ENCODE results near the gene WBP1.
"Not testable (repeated sequence)": the region's sequence is repeated elsewhere in the genome, so short reads cannot be mapped to it uniquely, and the experiment has no call there.

WBP1 gene

DNA sequence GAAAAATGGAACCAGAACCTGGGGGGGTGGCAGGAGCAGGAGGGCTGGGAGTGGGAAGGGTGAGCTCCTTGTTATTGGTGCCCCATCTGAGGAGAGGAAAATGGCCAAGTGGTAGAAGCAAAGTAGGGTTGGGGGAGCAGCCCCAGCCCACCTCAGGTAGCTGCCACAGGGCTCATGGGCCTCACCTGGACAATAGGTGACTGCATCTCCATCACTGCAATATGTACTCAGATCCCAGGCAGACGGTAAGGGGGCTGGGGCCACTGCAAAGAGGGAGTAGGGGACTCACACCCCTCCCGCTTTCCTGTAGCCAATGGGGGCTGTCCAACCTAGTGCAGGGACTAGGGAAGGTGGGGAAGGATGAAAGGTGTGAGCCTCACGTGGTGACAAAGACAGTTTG is 41.0 kb upstream of the WBP1 start:
- TF ChIP-seq, protein P1, sequence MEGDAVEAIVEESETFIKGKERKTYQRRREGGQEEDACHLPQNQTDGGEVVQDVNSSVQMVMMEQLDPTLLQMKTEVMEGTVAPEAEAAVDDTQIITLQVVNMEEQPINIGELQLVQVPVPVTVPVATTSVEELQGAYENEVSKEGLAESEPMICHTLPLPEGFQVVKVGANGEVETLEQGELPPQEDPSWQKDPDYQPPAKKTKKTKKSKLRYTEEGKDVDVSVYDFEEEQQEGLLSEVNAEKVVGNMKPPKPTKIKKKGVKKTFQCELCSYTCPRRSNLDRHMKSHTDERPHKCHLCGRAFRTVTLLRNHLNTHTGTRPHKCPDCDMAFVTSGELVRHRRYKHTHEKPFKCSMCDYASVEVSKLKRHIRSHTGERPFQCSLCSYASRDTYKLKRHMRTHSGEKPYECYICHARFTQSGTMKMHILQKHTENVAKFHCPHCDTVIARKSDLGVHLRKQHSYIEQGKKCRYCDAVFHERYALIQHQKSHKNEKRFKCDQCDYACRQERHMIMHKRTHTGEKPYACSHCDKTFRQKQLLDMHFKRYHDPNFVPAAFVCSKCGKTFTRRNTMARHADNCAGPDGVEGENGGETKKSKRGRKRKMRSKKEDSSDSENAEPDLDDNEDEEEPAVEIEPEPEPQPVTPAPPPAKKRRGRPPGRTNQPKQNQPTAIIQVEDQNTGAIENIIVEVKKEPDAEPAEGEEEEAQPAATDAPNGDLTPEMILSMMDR (IDR thresholded peaks at IDR 0.05; ENCODE audit: low read depth, low read length): no peak
- H3K4me3 ChIP-seq (ENCODE audit: low read depth, low read length): no peak overlapping the region

DNA sequence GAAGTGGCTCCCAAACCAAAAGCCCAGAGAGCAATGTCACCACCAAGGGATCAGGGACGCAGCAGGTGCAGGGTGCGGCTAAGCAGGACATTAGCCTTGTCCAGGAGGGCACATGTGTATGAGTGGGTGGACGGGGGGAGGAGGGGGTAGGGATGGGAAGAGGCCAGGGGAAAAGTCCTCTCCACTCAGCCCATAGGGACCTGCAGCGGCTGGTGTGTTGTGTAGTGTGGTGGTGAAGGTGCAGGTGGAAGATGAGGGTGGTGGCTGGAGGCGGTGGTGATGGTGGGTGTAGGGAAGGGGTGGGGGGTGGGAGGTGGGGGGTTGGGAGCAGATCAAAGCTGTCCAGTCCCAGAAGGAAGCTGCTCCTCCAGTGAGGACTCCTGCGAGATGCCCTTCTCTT is 40.5 kb upstream of the WBP1 start:
- no peak overlapping the region for H3K4me3 ChIP-seq (ENCODE audit: low read depth, low read length)
- TF ChIP-seq, protein P1 (IDR thresholded peaks at IDR 0.05; ENCODE audit: low read depth, low read length): no peak

DNA sequence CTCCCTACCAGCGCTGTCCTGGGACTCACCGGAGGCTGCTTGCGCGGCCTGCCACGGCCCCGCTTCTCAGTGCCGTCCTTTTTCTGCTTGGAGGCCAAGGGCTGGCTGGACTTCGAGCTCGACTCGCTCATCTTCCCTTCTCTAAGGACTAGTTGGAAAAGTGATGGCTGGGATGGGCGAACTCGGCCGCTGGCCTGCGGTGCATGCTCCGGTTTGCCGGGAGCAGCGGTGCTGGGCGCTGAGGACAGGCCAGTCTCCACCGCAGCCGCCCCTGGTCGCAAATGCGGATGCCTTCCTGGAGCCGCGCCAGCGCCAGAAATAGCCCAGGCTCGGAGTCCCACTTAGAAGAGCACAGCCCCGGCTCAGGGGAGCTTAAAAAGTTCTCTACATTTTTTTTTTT is 39.9 kb upstream of the WBP1 start:
- TF ChIP-seq, protein P1 (IDR thresholded peaks at IDR 0.05; ENCODE audit: low read depth, low read length): no peak
- no peak overlapping the region for H3K4me3 ChIP-seq (ENCODE audit: low read depth, low read length)

DNA sequence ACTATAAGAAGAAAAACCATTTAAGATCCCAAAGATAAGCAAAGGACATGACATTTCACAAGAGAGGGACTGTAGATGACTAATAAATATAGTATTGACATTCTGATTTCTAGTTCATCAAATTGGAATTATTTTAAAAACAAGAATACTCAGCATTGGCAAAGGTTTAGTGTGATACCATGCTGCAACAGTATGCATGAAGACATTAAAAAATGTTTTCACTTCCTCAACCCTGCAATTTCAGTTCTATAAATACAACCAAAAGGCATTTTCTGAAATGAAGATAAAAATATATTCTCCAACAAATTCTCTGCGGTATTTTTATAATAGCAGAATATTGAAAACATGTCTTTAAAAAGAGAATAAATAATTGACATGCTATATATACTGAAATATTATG is 38.9 kb upstream of the WBP1 start:
- TF ChIP-seq, protein P1 (IDR thresholded peaks at IDR 0.05; ENCODE audit: low read depth, low read length): no peak

DNA sequence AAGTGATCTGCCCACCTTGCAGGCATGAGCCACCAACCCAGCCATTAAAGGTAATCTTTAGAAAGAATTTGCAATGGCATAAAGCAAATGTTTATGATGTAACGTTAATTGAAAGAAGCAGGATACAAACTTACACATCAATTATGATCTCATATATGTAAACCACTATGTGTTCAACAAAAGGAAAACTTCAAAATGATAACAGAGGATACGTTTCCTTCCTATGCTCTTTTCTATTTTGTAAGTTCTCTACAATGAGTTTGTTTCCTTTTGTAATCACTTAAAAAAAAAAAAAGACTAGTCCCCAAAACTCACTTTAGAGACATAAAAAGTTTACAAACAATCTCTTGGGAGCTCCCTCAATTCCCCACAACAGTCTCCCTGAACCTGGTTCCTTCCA is 38.2 kb upstream of the WBP1 start:
- TF ChIP-seq, protein P1 (IDR thresholded peaks at IDR 0.05; ENCODE audit: low read depth, low read length): no peak
- H3K4me3 ChIP-seq (ENCODE audit: low read depth, low read length): no peak overlapping the region

More for the DNA sequence above, 38.9 kb upstream of the WBP1 start:
- H3K4me3 ChIP-seq (ENCODE audit: low read depth, low read length): no peak overlapping the region

DNA sequence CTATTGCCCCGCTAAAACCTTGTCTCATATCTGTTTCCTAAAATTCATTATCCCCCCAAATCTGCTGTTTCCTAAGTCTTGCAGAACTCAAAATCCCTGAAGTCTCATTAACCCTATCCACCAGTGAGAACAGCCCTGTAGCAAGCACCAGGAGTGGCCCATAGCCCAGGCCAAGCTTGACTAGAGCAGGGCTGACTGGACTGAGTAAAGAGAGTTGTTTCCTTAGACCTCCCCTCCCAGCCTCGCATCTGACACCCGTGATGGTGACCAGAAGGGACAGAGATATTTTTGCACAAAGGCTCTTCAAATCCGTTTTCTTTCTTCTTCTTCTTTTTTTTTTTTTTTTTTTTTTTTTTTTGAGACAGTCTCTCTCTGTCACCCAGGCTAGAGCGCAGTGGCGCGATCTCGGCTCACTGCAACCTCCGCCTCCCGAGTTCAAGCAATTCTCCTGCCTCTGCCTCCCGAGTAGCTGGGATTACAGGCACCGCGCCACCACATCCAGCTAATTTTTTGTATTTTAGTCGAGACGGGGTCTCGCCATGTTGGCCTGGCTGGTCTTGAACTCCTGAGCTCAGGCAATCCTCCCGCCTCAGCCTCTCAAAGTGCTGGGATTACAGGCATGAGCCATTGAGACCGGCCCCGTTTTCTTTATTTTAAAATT is 37.7 kb upstream of the WBP1 start:
- H3K4me3 ChIP-seq (ENCODE audit: low read depth, low read length): not testable (repeated sequence)

DNA sequence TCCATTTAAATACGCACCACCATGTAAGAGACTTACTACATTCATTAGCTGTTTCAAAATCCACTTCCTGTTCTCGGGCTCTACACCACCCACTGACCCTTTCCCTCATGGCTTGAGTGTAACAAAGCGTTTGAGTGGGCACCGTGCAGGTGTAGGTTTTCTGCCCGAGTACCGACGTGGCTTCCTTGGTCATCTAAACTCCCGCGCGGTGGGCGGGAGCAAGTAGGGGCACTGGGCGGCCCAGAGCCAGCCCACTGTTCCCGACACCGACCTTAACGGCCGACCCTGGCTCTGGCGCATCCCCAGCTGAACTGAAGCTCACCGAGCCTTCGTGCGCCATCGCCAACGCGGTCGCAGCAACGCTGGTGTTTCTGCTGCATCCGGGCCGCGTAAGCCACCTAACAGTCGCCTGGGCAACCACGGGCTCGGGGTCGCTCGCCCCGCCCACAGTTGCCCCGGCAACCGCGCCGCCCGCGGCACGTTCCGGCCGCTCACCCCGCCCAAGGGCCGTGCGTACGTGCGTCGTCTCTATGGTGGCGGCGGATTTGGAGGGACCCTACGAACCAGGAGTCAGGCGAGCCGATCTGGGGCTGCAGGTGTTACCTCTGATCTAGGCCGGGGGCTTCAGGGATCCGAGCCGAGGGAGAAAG is 36.9 kb upstream of the WBP1 start, which contains the start of the genes C2orf81 and WDR54:
Gene C2orf81 (minus strand): TSS at position 399 of the 650 bp plus-strand sequence. CDS start 59 bp downstream, at position 340.
Gene WDR54 (plus strand): TSS at position 510 of the 650 bp plus-strand sequence. CDS start 424 bp downstream, outside the sequence.
- H3K4me3 ChIP-seq (ENCODE audit: low read depth, low read length): peak within 1 kb of the TSS; percentile 76
- TF ChIP-seq, protein P1 (IDR thresholded peaks at IDR 0.05; ENCODE audit: low read depth, low read length): no peak
